Measurements from ENCODE around the gene SYCN. TPM values are rescaled to one million over a fixed set of nuclear protein-coding genes. Genes with fewer than 3 reads are reported as not detected.

SYCN gene
- total RNA-seq, 2 experiments from 2014 or later, result not detected

DNA sequence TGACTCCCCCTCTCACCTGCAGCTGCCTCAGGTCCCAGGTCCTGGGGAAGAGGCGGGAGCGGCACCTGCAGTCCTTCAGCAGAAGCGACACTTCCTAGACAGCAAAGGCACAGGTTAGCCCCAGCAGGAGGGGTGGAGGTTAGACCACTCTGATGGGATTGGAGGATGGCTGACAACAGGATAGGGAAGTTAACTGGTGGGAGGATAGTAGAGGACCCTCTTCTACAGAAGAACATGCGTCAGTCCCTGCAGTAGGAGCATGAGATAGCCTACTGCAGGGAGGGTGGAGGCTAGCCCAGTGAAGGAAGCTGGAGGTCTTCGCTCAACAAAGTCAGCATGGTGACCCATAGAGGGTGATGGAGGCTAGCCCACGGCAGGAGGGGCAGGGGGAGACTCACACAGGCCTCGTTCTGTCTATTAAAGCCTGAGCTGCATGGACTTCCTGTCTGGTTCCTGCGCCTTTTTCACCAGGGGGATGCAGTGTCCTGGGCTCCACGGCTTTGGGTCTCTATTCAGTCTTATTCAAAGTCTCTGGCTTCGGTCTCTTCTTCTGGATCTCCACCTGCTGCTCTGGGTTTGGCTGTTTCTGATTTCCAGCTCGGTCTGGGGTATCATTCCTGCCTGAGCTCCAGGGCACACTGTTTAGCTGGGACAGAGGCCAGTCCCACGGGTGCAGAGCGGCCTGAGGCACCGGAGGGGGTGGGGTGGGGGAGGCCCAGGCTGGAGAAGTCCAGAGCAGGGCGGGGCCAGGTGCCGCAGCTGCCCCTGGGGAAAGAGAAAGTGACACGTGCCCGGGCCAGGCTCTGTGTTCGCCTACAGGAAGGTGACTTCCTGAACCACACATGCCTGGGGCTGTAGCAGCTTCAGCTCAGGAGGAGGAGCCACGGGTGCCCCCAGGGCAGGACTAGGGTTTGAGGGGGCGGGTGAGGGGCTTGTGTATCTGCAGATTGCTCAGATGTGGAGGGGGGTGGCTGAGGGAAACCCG lies 33.4 kb upstream of the SYCN start:
- no peaks in the 10 kb centered on the region for H3K9me3 ChIP-seq (ENCODE audit: low read length)
- intact Hi-C loops (cut with micrococcal nuclease; ENCODE audit: unreplicated experiment), result no loop called here
- DNase-seq (ENCODE audit: low spot score), result peak; percentile 81
- BruUV-seq (replicated peaks), result no TSS peak
- H3K9me2 ChIP-seq (ENCODE audit: insufficient read depth, low read length), result no peaks in the 10 kb centered on the region
- TF ChIP-seq EZH2phosphoT487 (IDR thresholded peaks at IDR 0.05; ENCODE audit: borderline replicate concordance, low read depth, low read length), result no peak
- TF ChIP-seq, protein P1, sequence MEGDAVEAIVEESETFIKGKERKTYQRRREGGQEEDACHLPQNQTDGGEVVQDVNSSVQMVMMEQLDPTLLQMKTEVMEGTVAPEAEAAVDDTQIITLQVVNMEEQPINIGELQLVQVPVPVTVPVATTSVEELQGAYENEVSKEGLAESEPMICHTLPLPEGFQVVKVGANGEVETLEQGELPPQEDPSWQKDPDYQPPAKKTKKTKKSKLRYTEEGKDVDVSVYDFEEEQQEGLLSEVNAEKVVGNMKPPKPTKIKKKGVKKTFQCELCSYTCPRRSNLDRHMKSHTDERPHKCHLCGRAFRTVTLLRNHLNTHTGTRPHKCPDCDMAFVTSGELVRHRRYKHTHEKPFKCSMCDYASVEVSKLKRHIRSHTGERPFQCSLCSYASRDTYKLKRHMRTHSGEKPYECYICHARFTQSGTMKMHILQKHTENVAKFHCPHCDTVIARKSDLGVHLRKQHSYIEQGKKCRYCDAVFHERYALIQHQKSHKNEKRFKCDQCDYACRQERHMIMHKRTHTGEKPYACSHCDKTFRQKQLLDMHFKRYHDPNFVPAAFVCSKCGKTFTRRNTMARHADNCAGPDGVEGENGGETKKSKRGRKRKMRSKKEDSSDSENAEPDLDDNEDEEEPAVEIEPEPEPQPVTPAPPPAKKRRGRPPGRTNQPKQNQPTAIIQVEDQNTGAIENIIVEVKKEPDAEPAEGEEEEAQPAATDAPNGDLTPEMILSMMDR (conservative IDR thresholded peaks at IDR 0.05; ENCODE audit: low read length), result no peak
- H3K36me3 ChIP-seq (ENCODE audit: insufficient read depth, low read length), result no peaks in the 10 kb centered on the region
- peak overlapping the region; percentile 26 for H3K4me3 ChIP-seq (ENCODE audit: low read depth, low read length, poor library complexity, severe bottlenecking)
- peak overlapping the region; percentile 62 for H3K4me2 ChIP-seq (ENCODE audit: low read length)
- peaks cover 12% of the 10 kb centered on the region for H3K4me1 ChIP-seq (ENCODE audit: insufficient read depth, low read length, poor library complexity, severe bottlenecking)
- no peaks in the 10 kb centered on the region for H4K20me1 ChIP-seq (ENCODE audit: insufficient read depth, low read length)
- no peak overlapping the region for H3K27ac ChIP-seq (ENCODE audit: low read depth, low read length, poor library complexity, severe bottlenecking)
- CTCF ChIA-PET (ENCODE audit: unreplicated experiment), result interaction anchor here (0.6 kb wide), 1 partner anchor 17 kb away, joined by 7 read pairs; no protein-coding TSS in a partner anchor
- H3K79me2 ChIP-seq (ENCODE audit: insufficient read depth, low read depth, low read length), result no peaks in the 10 kb centered on the region
- peak overlapping the region; percentile 85 for H2AFZ ChIP-seq (ENCODE audit: low read length)
- POLR2A ChIA-PET, result interaction anchor here (0.9 kb wide), 1 partner anchor 24 kb away, joined by 3 read pairs; no protein-coding TSS in a partner anchor

DNA sequence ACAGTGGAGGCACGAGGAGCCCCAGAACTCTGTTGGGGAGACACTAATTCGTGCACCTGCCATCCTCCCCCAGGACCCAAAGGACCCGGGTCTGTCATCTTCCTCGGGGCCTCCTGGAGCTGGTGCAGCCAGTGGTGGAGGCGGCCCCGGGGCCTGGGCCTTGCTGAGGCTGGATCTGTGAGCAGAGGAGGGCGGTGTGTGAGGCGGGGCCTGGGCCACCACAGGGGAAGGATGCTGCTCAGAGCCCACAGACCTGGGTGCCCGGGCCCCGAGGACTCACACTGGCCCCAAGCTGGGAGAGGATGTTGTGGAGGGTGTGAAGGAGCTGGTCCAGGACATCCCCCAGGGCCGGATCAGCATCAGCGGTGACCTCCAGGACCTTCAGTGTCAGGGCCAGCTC lies 32.5 kb upstream of the SYCN start:
- DNase-seq (ENCODE audit: low spot score), result no peak
- no peak overlapping the region for H2AFZ ChIP-seq (ENCODE audit: low read length)
- H3K4me3 ChIP-seq (ENCODE audit: low read depth, low read length, poor library complexity, severe bottlenecking), result no peak overlapping the region
- H3K9me2 ChIP-seq (ENCODE audit: insufficient read depth, low read length), result no peaks in the 10 kb centered on the region
- ChIA-PET POLR2A (interaction anchor here (0.6 to 0.7 kb wide), 2 partner anchors 204 to 278 kb away, joined by 3 to 6 read pairs; no protein-coding TSS in a partner anchor), CTCF (ENCODE audit: unreplicated experiment) (interaction anchor here (0.6 kb wide), 2 partner anchors 25 to 205 kb away, joined by 3 to 4 read pairs; no protein-coding TSS in a partner anchor)
- BruUV-seq (replicated peaks), result no TSS peak
- no peak overlapping the region for H3K27ac ChIP-seq (ENCODE audit: low read depth, low read length, poor library complexity, severe bottlenecking)
- H3K4me1 ChIP-seq (ENCODE audit: insufficient read depth, low read length, poor library complexity, severe bottlenecking), result peaks cover 12% of the 10 kb centered on the region
- TF ChIP-seq, protein P1 (conservative IDR thresholded peaks at IDR 0.05; ENCODE audit: low read length), result no peak
- no peak for TF ChIP-seq EZH2phosphoT487 (IDR thresholded peaks at IDR 0.05; ENCODE audit: borderline replicate concordance, low read depth, low read length)
- no peaks in the 10 kb centered on the region for H4K20me1 ChIP-seq (ENCODE audit: insufficient read depth, low read length)
- intact Hi-C loops (cut with micrococcal nuclease; ENCODE audit: unreplicated experiment), result no loop called here
- no peaks in the 10 kb centered on the region for H3K9me3 ChIP-seq (ENCODE audit: low read length)
- H3K79me2 ChIP-seq (ENCODE audit: insufficient read depth, low read depth, low read length), result no peaks in the 10 kb centered on the region
- H3K4me2 ChIP-seq (ENCODE audit: low read length), result no peak overlapping the region
- H3K36me3 ChIP-seq (ENCODE audit: insufficient read depth, low read length), result no peaks in the 10 kb centered on the region

DNA sequence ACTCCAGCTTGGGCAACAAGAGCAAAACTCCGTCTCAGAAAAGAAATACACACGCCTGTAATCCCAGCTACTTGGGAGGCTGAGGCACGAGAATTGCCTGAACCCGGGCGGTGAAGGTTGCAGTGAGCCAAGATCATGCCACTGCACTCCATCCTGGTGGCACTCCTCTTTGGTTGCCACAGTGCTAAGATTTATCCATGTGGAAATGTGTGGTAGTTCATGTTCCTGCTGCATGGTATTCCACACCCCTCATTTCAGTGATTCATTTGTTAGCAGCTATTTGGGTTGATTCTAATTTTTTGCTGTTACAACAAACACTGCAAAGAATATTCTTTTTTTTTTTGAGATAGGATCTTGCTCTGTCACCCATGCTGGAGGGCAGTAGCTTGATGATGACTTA lies 28.6 kb upstream of the SYCN start:
- Histone ChIP-seq H3K9me3 (ENCODE audit: low read length) (no peaks in the 10 kb centered on the region), H3K79me2 (ENCODE audit: insufficient read depth, low read depth, low read length) (no peaks in the 10 kb centered on the region), H3K4me3 (ENCODE audit: low read depth, low read length, poor library complexity, severe bottlenecking) (no peak overlapping the region), H3K36me3 (ENCODE audit: insufficient read depth, low read length) (no peaks in the 10 kb centered on the region), H3K4me2 (ENCODE audit: low read length) (no peak overlapping the region), H2AFZ (ENCODE audit: low read length) (no peak overlapping the region), H4K20me1 (ENCODE audit: insufficient read depth, low read length) (no peaks in the 10 kb centered on the region), H3K9me2 (ENCODE audit: insufficient read depth, low read length) (no peaks in the 10 kb centered on the region), H3K4me1 (ENCODE audit: insufficient read depth, low read length, poor library complexity, severe bottlenecking) (peaks cover 4% of the 10 kb centered on the region), H3K27ac (ENCODE audit: low read depth, low read length, poor library complexity, severe bottlenecking) (no peak overlapping the region)
- DNase-seq (ENCODE audit: low spot score), result no peak
- ChIA-PET POLR2A (no interaction called here), CTCF (ENCODE audit: unreplicated experiment) (no interaction called here)
- BruUV-seq (replicated peaks), result no TSS peak
- TF ChIP-seq, protein P1 (conservative IDR thresholded peaks at IDR 0.05; ENCODE audit: low read length), result no peak
- TF ChIP-seq EZH2phosphoT487 (IDR thresholded peaks at IDR 0.05; ENCODE audit: borderline replicate concordance, low read depth, low read length), result no peak
- intact Hi-C loops (cut with micrococcal nuclease; ENCODE audit: unreplicated experiment), result no loop called here

Data from OCI-LY7 (cell line).